Measurements from ENCODE around the gene PHF5A.
A peak's percentile ranks its signal among the peaks of the same experiment; 100 is the strongest.
"Not testable (repeated sequence)": the region's sequence is repeated elsewhere in the genome, so short reads cannot be mapped to it uniquely, and the experiment has no call there.

PHF5A gene

GRCh38 chr22:41444360-41445128 is 23.9 kb downstream of the PHF5A start:
- Histone ChIP-seq H3K4me1 (ENCODE audit: control extremely low read depth in 1 of 4, control insufficient read depth in 4 of 4, insufficient read depth in 4 of 4, low read length in 3 of 4) (peaks cover 11 to 34% (median 29%) of the 10 kb centered on the region in 4 experiments), H3K4me3 (ENCODE audit: control insufficient read depth in 1 of 7, extremely low read depth in 1 of 7, insufficient read depth in 4 of 7, low read depth in 2 of 7, low read length in 6 of 7) (peak overlapping the region; percentile 85 to 99 (median 93)), H3K9me3 (ENCODE audit: control extremely low read depth in 1 of 5, control insufficient read depth in 4 of 5, insufficient read depth in 2 of 5, low read depth in 1 of 5, low read length in 4 of 5) (no peaks in the 10 kb centered on the region), H3K27me3 (replicated peaks in 2 of 5; ENCODE audit: control insufficient read depth in 4 of 5, insufficient read depth in 5 of 5, low read length in 4 of 5) (no peaks in the 10 kb centered on the region), H3K27ac (ENCODE audit: insufficient read depth in 1 of 2, low read depth in 1 of 2, low read length in 2 of 2, poor library complexity in 1 of 2, severe bottlenecking in 2 of 2) (peak overlapping the region; percentile 88 to 97), H3K36me3 (ENCODE audit: control insufficient read depth in 4 of 4, insufficient read depth in 4 of 4, low read length in 3 of 4) (peaks cover 0 to 19% (median 5%) of the 10 kb centered on the region in 4 experiments)
- POLR2A ChIA-PET: interaction anchor here (4.1 kb wide), 1 partner anchor 25 kb away, joined by 34 read pairs; the partner anchor contains the start of genes ACO2 and PHF5A
- peak; percentile 97 for DNase-seq
- WGBS (ENCODE audit: insufficient coverage): 0% methylated on average over 11 of the region's 35 CpGs
- CTCF ChIA-PET: interaction anchor here (1.6 kb wide), 1 partner anchor 24 kb away, joined by 4 read pairs; the partner anchor contains the start of genes ACO2 and PHF5A

GRCh38 chr22:41442240-41442792 is 26.2 kb downstream of the PHF5A start:
- 100% methylated on average over 1 of the region's 2 CpGs for WGBS (ENCODE audit: insufficient coverage)
- H3K4me1 ChIP-seq (ENCODE audit: control extremely low read depth in 1 of 4, control insufficient read depth in 4 of 4, insufficient read depth in 4 of 4, low read length in 3 of 4): peaks cover 1 to 20% (median 16%) of the 10 kb centered on the region in 4 experiments
- ChIA-PET CTCF (interaction anchor here (1.4 kb wide), 1 partner anchor 16 kb away, joined by 3 read pairs; no protein-coding TSS in a partner anchor), POLR2A (no interaction called here)
- H3K27ac ChIP-seq (ENCODE audit: insufficient read depth in 1 of 2, low read depth in 1 of 2, low read length in 2 of 2, poor library complexity in 1 of 2, severe bottlenecking in 2 of 2): no peak overlapping the region
- peaks cover 7 to 32% (median 11%) of the 10 kb centered on the region in 4 experiments for H3K36me3 ChIP-seq (ENCODE audit: control insufficient read depth in 4 of 4, insufficient read depth in 4 of 4, low read length in 3 of 4)
- no peak overlapping the region for H3K4me3 ChIP-seq (ENCODE audit: control insufficient read depth in 1 of 7, extremely low read depth in 1 of 7, insufficient read depth in 4 of 7, low read depth in 2 of 7, low read length in 6 of 7)
- H3K9me3 ChIP-seq (ENCODE audit: control extremely low read depth in 1 of 5, control insufficient read depth in 4 of 5, insufficient read depth in 2 of 5, low read depth in 1 of 5, low read length in 4 of 5): no peaks in the 10 kb centered on the region
- DNase-seq: no peak
- H3K27me3 ChIP-seq (replicated peaks in 2 of 5; ENCODE audit: control insufficient read depth in 4 of 5, insufficient read depth in 5 of 5, low read length in 4 of 5): no peaks in the 10 kb centered on the region

- Histone ChIP-seq H3K36me3 (ENCODE audit: control insufficient read depth in 4 of 4, insufficient read depth in 4 of 4, low read length in 3 of 4) (peaks cover 16 to 50% (median 25%) of the 10 kb centered on the region in 4 experiments), H3K4me1 (ENCODE audit: control extremely low read depth in 1 of 4, control insufficient read depth in 4 of 4, insufficient read depth in 4 of 4, low read length in 3 of 4) (peaks cover 1 to 16% (median 12%) of the 10 kb centered on the region in 4 experiments)
- H3K27ac ChIP-seq (ENCODE audit: insufficient read depth in 1 of 2, low read depth in 1 of 2, low read length in 2 of 2, poor library complexity in 1 of 2, severe bottlenecking in 2 of 2); H3K9me3 ChIP-seq (ENCODE audit: control extremely low read depth in 1 of 5, control insufficient read depth in 4 of 5, insufficient read depth in 2 of 5, low read depth in 1 of 5, low read length in 4 of 5); CTCF ChIA-PET; H3K4me3 ChIP-seq (ENCODE audit: control insufficient read depth in 1 of 7, extremely low read depth in 1 of 7, insufficient read depth in 4 of 7, low read depth in 2 of 7, low read length in 6 of 7); DNase-seq; POLR2A ChIA-PET; H3K27me3 ChIP-seq (replicated peaks in 2 of 5; ENCODE audit: control insufficient read depth in 4 of 5, insufficient read depth in 5 of 5, low read length in 4 of 5): not testable (repeated sequence)
- WGBS (ENCODE audit: insufficient coverage): 93% methylated on average over 3 of the region's 5 CpGs
Observed at GRCh38 chr22:41440511-41440910, 28.0 kb downstream of the PHF5A start.

GRCh38 chr22:41437198-41437597 is 31.3 kb downstream of the PHF5A start:
- H3K27me3 ChIP-seq (replicated peaks in 2 of 5; ENCODE audit: control insufficient read depth in 4 of 5, insufficient read depth in 5 of 5, low read length in 4 of 5): no peaks in the 10 kb centered on the region
- peaks cover 18 to 60% (median 44%) of the 10 kb centered on the region in 4 experiments for H3K36me3 ChIP-seq (ENCODE audit: control insufficient read depth in 4 of 4, insufficient read depth in 4 of 4, low read length in 3 of 4)
- H3K4me3 ChIP-seq (ENCODE audit: control insufficient read depth in 1 of 7, extremely low read depth in 1 of 7, insufficient read depth in 4 of 7, low read depth in 2 of 7, low read length in 6 of 7): no peak overlapping the region
- ChIA-PET CTCF (interaction anchor here (0.8 to 1.8 kb wide), 4 partner anchors 11 to 39 kb away, joined by 4 to 5 read pairs (median 4); partner anchors contain the start of genes ACO2 and PHF5A), POLR2A (interaction anchor here (2.2 kb wide), 1 partner anchor 10 kb away, joined by 9 read pairs; the partner anchor contains the start of gene TOB2)
- DNase-seq: no peak
- WGBS (ENCODE audit: insufficient coverage): 100% methylated on average over 2 of the region's 7 CpGs
- no peaks in the 10 kb centered on the region for H3K4me1 ChIP-seq (ENCODE audit: control extremely low read depth in 1 of 4, control insufficient read depth in 4 of 4, insufficient read depth in 4 of 4, low read length in 3 of 4)
- no peak overlapping the region for H3K27ac ChIP-seq (ENCODE audit: insufficient read depth in 1 of 2, low read depth in 1 of 2, low read length in 2 of 2, poor library complexity in 1 of 2, severe bottlenecking in 2 of 2)
- no peaks in the 10 kb centered on the region for H3K9me3 ChIP-seq (ENCODE audit: control extremely low read depth in 1 of 5, control insufficient read depth in 4 of 5, insufficient read depth in 2 of 5, low read depth in 1 of 5, low read length in 4 of 5)

- WGBS (ENCODE audit: insufficient coverage): 91% methylated on average over 17 of the region's 23 CpGs
- POLR2A ChIA-PET: interaction anchor here (2.2 kb wide), 1 partner anchor 10 kb away, joined by 9 read pairs; the partner anchor contains the start of gene TOB2
- Histone ChIP-seq H3K4me3 (ENCODE audit: control insufficient read depth in 1 of 7, extremely low read depth in 1 of 7, insufficient read depth in 4 of 7, low read depth in 2 of 7, low read length in 6 of 7) (no peak overlapping the region), H3K4me1 (ENCODE audit: control extremely low read depth in 1 of 4, control insufficient read depth in 4 of 4, insufficient read depth in 4 of 4, low read length in 3 of 4) (no peaks in the 10 kb centered on the region), H3K36me3 (ENCODE audit: control insufficient read depth in 4 of 4, insufficient read depth in 4 of 4, low read length in 3 of 4) (peaks cover 18 to 64% (median 48%) of the 10 kb centered on the region in 4 experiments), H3K27me3 (replicated peaks in 2 of 5; ENCODE audit: control insufficient read depth in 4 of 5, insufficient read depth in 5 of 5, low read length in 4 of 5) (no peaks in the 10 kb centered on the region), H3K27ac (ENCODE audit: insufficient read depth in 1 of 2, low read depth in 1 of 2, low read length in 2 of 2, poor library complexity in 1 of 2, severe bottlenecking in 2 of 2) (no peak overlapping the region), H3K9me3 (ENCODE audit: control extremely low read depth in 1 of 5, control insufficient read depth in 4 of 5, insufficient read depth in 2 of 5, low read depth in 1 of 5, low read length in 4 of 5) (no peaks in the 10 kb centered on the region)
- no peak for DNase-seq
- CTCF ChIA-PET: interaction anchor here (1.1 to 1.8 kb wide), 3 partner anchors 10 to 40 kb away, joined by 4 to 5 read pairs (median 4); no protein-coding TSS in a partner anchor
Observed at GRCh38 chr22:41436322-41437113, 32.0 kb downstream of the PHF5A start.

GRCh38 chr22:41435560-41435959 is 32.9 kb downstream of the PHF5A start:
- POLR2A ChIA-PET: no interaction called here
- no peak for DNase-seq
- Histone ChIP-seq H3K9me3 (ENCODE audit: control extremely low read depth in 1 of 5, control insufficient read depth in 4 of 5, insufficient read depth in 2 of 5, low read depth in 1 of 5, low read length in 4 of 5) (no peaks in the 10 kb centered on the region), H3K27me3 (replicated peaks in 2 of 5; ENCODE audit: control insufficient read depth in 4 of 5, insufficient read depth in 5 of 5, low read length in 4 of 5) (no peaks in the 10 kb centered on the region), H3K4me1 (ENCODE audit: control extremely low read depth in 1 of 4, control insufficient read depth in 4 of 4, insufficient read depth in 4 of 4, low read length in 3 of 4) (no peaks in the 10 kb centered on the region), H3K4me3 (ENCODE audit: control insufficient read depth in 1 of 7, extremely low read depth in 1 of 7, insufficient read depth in 4 of 7, low read depth in 2 of 7, low read length in 6 of 7) (no peak overlapping the region), H3K27ac (ENCODE audit: insufficient read depth in 1 of 2, low read depth in 1 of 2, low read length in 2 of 2, poor library complexity in 1 of 2, severe bottlenecking in 2 of 2) (no peak overlapping the region), H3K36me3 (ENCODE audit: control insufficient read depth in 4 of 4, insufficient read depth in 4 of 4, low read length in 3 of 4) (peaks cover 20 to 68% (median 50%) of the 10 kb centered on the region in 4 experiments)
- WGBS (ENCODE audit: insufficient coverage): 100% methylated on average over 2 of the region's 4 CpGs
- CTCF ChIA-PET: no interaction called here
